ENCODE data around the gene CHDH.

The CHDH gene

DNA sequence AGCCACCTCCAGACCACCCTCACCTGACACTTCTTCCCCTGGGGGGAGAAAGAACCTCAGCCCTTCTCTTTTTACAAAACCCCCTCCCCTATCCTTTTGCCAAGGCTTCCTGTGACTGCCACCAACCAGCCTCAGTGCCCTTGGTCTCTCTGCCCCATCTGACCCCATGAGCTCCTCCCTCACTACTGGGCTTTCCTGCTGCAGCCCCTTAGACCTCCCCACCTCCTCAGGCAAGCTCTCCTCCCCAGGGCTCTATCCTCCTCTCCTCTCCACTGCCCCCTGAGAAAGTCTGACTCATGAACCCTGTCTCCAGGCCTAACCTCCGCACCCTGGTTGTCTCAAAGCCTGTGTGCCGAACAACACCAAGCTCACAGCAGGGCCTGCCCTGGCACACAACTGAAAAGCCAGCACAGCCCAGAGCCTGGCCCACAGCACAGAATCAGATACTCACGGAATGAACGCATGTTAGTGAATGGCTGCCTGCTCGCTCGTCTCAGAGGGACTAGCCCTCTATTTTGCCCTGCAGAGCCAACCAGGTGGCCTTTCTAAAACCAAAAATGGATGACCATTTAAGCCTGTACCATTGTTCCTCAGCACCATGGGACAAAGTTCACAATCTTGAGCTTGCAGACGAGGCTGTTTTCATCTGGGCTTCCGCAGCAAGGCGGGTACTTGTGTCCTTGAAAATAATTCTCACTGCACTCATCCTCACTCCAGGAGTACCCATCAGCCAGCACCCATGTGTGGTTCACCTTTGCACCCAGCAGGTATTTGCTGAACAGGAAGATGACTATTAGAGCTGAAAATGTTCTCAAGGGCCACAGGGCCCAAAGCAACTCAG lies 1.7 kb downstream of the CHDH start:
- no peak for ATAC-seq (ENCODE audit: low read depth)

DNA sequence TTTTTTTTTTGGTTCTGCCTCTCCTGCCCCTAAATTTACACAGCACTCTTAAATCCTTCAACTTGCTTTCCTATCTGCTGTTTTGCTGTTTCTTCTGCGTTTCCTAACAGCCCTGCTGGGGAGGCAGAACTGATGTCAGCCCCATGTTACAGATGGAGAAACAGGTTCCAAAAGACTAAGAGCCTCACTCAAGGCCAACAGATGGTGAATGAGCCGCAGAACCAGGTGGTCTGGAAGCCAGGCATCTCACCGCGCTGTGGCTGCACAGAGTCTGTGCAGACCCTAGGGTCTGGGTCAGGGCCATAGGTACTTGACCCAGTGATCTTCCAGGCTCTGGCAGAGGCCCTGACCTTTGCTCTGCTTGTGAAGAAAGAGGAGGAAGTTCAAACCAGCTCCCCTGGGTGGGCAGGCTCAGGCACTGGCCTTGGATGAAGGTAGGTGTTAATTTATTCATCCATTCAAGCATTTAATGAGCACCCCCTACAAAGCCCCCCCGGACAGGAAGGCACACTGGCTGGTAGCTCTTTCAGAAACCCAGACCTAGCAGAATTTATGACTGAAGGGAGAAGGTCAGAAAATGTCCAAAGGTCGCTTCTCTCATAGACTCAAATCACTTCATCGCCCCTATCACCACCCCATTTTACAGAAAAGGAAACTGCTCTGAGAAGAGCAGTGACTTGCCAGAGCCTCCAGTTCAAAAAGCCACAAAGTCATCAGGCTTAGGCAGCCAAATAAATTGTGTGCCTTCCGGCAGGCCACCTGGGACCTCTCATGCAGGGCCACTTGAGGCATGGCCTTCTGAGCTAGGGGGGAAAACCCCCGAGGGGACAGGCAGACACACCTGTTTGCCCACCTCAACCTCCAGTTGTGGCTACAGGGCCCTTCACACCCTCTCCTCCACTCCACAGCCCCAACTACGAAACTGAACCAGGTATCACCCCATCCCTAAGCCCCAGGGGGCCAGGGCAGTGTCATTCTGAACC lies 2.7 kb downstream of the CHDH start:
- ATAC-seq (ENCODE audit: low read depth) (no peak), DNase-seq (ENCODE audit: low spot score) (no peak)
- peaks cover 10% of the 10 kb centered on the region for H3K27me3 ChIP-seq (ENCODE audit: insufficient read depth, poor library complexity, severe bottlenecking)
- H3K27ac ChIP-seq (ENCODE audit: poor library complexity, severe bottlenecking), result no peak overlapping the region
- TF ChIP-seq, protein P1, sequence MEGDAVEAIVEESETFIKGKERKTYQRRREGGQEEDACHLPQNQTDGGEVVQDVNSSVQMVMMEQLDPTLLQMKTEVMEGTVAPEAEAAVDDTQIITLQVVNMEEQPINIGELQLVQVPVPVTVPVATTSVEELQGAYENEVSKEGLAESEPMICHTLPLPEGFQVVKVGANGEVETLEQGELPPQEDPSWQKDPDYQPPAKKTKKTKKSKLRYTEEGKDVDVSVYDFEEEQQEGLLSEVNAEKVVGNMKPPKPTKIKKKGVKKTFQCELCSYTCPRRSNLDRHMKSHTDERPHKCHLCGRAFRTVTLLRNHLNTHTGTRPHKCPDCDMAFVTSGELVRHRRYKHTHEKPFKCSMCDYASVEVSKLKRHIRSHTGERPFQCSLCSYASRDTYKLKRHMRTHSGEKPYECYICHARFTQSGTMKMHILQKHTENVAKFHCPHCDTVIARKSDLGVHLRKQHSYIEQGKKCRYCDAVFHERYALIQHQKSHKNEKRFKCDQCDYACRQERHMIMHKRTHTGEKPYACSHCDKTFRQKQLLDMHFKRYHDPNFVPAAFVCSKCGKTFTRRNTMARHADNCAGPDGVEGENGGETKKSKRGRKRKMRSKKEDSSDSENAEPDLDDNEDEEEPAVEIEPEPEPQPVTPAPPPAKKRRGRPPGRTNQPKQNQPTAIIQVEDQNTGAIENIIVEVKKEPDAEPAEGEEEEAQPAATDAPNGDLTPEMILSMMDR (IDR thresholded peaks at IDR 0.05; ENCODE audit: poor library complexity, severe bottlenecking), result no peak
- H3K4me1 ChIP-seq (ENCODE audit: insufficient read depth, poor library complexity, severe bottlenecking), result no peaks in the 10 kb centered on the region
- no peaks in the 10 kb centered on the region for H3K9me3 ChIP-seq (ENCODE audit: severe bottlenecking)
- no peaks in the 10 kb centered on the region for H3K36me3 ChIP-seq (ENCODE audit: low read depth)
- no peak overlapping the region for H3K4me3 ChIP-seq (ENCODE audit: severe bottlenecking)

More for the DNA sequence above, 1.7 kb downstream of the CHDH start:
- H3K27me3 ChIP-seq (ENCODE audit: insufficient read depth, poor library complexity, severe bottlenecking), result peaks cover 10% of the 10 kb centered on the region
- no peak overlapping the region for H3K27ac ChIP-seq (ENCODE audit: poor library complexity, severe bottlenecking)
- no peaks in the 10 kb centered on the region for H3K4me1 ChIP-seq (ENCODE audit: insufficient read depth, poor library complexity, severe bottlenecking)
- no peak for DNase-seq (ENCODE audit: low spot score)
- H3K4me3 ChIP-seq (ENCODE audit: severe bottlenecking), result no peak overlapping the region
- H3K9me3 ChIP-seq (ENCODE audit: severe bottlenecking), result no peaks in the 10 kb centered on the region
- TF ChIP-seq, protein P1 (IDR thresholded peaks at IDR 0.05; ENCODE audit: poor library complexity, severe bottlenecking), result no peak
- no peaks in the 10 kb centered on the region for H3K36me3 ChIP-seq (ENCODE audit: low read depth)

DNA sequence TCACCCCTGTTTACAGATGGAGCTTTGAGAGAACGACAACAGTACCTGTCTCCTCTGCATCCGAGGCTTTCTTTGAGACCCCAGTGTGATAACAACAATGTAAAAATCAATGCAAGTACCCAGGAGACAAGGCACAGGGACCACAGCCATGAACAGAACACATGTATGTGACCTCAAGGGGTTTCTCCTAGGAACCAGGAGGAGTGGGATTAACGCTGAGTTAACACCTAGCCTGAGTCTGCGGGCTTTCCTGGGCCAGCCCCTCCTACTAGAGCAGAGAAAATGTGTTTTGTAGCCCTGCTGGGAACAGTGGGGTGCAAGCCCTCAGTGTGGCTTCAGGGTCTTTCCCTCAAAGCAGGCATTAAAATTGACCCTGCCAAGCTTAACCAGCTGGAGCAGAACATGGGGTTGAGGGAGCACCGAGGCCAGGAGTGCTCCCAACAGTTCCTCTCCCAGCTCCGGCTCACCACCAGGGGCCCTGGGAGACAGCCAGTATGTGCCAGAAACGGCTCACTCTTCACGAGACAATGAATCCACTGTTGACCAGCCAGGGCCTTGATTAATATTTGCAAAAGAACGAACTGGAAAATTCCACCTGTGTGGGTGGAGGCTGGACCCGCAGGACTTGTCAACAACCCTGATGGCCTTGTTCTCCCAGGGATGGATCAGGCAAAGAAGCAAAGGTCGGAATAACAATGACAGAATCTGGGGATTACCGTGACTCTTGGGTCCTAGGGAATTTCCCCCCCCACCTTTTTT lies 3.6 kb downstream of the CHDH start:
- Histone ChIP-seq H3K9me3 (ENCODE audit: severe bottlenecking) (no peaks in the 10 kb centered on the region), H3K27me3 (ENCODE audit: insufficient read depth, poor library complexity, severe bottlenecking) (peaks cover 8% of the 10 kb centered on the region), H3K36me3 (ENCODE audit: low read depth) (no peaks in the 10 kb centered on the region), H3K4me1 (ENCODE audit: insufficient read depth, poor library complexity, severe bottlenecking) (no peaks in the 10 kb centered on the region), H3K4me3 (ENCODE audit: severe bottlenecking) (no peak overlapping the region), H3K27ac (ENCODE audit: poor library complexity, severe bottlenecking) (no peak overlapping the region)
- DNase-seq (ENCODE audit: low spot score) (no peak), ATAC-seq (ENCODE audit: low read depth) (no peak)
- TF ChIP-seq, protein P1 (IDR thresholded peaks at IDR 0.05; ENCODE audit: poor library complexity, severe bottlenecking), result no peak

DNA sequence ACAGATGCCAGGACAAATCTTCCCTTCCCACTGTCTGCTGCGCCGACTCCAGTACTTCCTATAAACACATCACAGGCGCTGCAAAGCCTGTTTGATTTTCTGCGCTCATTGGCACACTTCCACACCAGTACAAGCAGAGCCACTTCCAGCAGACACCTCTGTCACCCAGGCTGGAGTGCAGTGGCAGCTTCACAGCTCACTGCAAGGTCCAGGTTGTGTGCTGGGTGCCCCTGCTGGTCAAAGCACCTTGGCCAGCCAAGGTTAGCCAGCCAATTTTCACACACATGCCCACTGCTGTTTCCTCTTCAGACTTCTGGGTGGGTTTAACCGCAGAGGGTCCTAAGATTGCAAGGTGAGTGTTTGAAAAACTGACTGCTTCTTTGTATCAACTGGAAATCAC lies 4.9 kb downstream of the CHDH start:
- no peak overlapping the region for H3K4me3 ChIP-seq (ENCODE audit: severe bottlenecking)
- DNase-seq (ENCODE audit: low spot score), result no peak
- H3K9me3 ChIP-seq (ENCODE audit: severe bottlenecking), result no peaks in the 10 kb centered on the region
- H3K4me1 ChIP-seq (ENCODE audit: insufficient read depth, poor library complexity, severe bottlenecking), result no peaks in the 10 kb centered on the region
- no peaks in the 10 kb centered on the region for H3K27me3 ChIP-seq (ENCODE audit: insufficient read depth, poor library complexity, severe bottlenecking)
- TF ChIP-seq, protein P1 (IDR thresholded peaks at IDR 0.05; ENCODE audit: poor library complexity, severe bottlenecking), result no peak
- H3K27ac ChIP-seq (ENCODE audit: poor library complexity, severe bottlenecking), result no peak overlapping the region
- no peaks in the 10 kb centered on the region for H3K36me3 ChIP-seq (ENCODE audit: low read depth)
- no peak for ATAC-seq (ENCODE audit: low read depth)
